DMS53 treated with DMSO at 0.1 percent for 48 hours (cell line): Measurements from ENCODE around the gene CREG2.
A peak's percentile ranks its signal among the peaks of the same experiment; 100 is the strongest.

Source experiments
- DNase-seq: peaks from one replicate; lab custom pipeline; 2025; ENCODE audit not compliant: unreplicated experiment; lab: John Stamatoyannopoulos, UW

Gene CREG2, protein sequence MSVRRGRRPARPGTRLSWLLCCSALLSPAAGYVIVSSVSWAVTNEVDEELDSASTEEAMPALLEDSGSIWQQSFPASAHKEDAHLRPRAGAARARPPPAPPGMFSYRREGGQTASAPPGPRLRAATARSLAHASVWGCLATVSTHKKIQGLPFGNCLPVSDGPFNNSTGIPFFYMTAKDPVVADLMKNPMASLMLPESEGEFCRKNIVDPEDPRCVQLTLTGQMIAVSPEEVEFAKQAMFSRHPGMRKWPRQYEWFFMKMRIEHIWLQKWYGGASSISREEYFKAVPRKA

GRCh38 chr2:101387151-101387834, at the start of gene CREG2:
Gene CREG2 (minus strand): TSS chr2:101387503. CDS start chr2:101387457, 46 bp downstream.
- DNase-seq, result peak; percentile 51

DNA sequence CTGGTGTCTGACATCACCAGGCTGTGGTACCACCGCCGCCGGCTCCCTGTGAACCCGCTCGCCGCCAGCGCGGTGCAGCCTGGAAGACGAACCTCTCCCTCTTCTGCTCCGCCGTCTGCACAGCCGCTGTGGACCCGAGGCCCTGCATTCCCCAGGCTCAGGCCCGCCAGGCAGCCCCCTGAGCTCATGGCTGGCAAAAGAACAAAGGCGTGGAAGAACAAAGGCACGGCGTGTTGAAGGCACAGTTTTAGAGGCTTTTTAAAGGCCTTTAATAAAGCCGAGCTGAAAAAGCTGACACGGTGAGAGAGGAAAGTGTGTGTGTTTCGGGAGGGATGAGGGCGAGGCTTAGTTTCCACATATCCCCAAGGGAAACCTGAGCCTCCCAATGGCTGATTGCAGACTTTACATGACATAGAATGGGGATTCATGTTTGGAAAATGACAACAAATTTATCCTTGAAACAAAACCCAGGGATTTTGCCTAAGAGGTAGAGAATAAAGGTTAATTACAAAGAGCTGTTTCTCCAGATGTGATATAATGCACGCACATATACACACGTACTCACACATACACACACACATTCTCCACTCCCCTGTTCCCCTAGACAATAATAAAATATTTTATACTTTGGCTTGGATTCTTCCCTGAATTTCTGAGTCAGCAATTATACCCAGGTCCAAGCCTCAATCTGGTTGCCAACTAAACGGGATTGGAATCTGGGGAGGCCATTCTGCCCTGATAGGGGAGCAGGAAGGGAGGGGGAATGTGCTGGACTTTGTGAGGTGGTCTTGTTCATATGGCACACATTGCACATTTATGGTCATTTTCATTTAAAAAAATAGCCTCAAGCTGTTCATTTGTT, 47.9 kb upstream of the CREG2 start:
- DNase-seq, result no peak

DNA sequence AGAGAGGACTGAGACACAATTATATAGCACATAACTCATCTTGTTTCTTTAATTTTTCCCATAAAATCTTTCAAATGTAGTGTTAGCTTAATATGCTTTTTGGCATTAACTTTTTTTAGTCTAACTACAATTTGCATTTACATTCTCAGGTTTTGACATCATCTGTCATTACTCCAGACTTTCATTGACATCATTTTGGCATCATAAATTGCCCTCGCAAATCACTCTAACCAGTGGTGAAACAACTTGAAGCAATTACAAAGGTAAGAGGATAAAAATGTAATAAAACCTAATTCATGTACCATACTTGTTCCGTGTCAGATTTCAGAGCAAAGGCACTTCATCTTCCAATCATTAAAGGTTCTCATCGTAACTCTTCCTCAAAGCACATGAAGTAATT, 46.2 kb upstream of the CREG2 start:
- DNase-seq, result no peak

DNA sequence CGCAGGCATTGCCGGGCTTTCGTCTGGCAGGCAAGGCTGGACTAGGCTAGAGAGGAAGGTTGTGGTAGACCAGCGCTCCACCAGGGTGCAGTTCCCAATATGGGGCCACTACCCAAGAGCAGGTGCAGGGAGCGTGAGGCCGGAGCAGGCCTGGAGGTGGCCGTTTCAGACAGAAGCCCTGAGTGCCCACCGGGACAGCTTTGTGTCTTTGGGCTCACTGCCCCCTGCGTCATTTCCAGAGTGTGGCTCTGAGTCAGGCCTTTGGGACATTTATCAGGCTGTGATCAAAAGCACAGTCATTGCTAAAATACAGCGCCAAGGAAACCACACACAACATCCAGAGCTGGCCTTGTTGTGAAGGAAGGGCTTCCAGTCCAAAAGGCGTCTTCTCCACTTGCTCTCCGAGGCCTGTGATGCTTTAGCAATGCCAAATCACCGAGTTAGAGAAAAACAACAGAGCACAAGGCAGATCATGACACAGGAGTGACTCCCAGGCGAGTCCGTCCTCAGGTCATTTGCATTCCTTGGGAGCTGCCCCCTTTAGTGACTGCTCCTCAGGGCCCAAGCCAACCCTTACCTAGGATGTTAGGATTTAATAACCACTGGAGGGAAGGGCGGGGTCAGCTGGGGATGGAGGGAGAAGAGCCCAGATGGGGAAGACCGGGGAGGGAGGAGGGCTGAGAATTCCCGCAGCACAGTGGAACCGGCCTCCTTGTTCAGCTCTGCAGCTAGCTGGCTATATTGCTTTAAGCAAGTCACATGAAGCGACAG, 45.3 kb upstream of the CREG2 start:
- DNase-seq, result no peak

GRCh38 chr2:101431486-101431885, 44.2 kb upstream of the CREG2 start:
- DNase-seq, result no peak

DNA sequence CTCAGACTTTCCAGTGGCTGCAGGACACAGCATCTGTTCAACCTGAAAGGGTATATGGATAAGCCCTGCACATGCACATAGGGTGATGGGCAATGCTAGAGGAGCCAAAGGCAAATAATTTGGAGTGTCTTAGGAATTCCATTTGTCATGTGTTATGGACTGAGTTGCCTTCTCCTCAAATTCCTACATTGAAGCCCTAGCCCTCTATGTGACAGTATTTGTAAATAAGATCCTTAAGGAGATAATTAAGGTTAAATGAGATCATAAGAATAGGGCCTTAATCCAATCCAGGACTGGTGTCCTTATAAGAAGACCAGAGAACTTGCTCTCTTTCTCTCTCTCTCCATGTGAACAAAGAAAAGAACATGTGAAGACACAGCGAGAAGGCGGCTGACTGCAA, 42.9 kb upstream of the CREG2 start:
- no peak for DNase-seq

GRCh38 chr2:101429453-101429852, 42.1 kb upstream of the CREG2 start:
- DNase-seq, result no peak

GRCh38 chr2:101428422-101429176, 41.3 kb upstream of the CREG2 start:
- no peak for DNase-seq

DNA sequence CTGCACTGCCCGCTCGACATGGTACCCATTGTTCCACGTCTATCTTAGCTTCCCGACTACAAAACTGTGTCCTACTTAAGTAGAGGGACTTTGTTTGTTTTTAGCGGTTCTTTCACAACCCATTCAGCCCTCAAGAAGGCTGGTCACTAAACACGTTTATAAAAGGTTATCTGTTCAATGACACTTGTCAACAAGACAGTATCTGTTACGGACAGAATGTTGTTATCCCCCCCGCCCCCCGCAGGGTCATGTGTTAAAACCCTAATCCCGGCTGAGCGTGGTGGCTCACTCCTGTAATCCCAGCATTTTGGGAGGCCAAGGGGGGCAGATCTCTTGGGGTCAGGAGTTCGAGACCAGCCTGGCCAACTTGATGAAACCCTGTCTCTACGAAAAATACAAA, 40.4 kb upstream of the CREG2 start:
- DNase-seq, result no peak

DNA sequence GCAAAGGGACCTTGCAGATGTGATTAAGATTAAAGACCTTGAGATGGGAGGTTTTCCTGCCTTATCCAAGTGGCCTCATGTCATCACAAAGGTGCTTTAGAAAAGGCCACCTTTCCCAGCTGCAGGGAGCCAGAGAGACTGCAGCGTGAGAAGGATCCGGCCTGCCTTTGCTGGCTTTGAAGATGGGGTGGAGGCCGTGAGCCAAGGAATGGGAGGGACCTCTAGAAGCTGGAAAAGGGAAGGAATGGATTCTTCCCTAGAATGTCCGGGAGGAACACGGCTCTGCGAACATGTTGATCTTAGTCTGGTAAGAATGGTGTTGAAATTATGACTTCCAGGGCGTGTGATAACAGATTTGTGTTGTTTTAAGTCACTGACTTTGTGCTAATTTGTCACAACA, 39.9 kb upstream of the CREG2 start:
- DNase-seq, result no peak

DNA sequence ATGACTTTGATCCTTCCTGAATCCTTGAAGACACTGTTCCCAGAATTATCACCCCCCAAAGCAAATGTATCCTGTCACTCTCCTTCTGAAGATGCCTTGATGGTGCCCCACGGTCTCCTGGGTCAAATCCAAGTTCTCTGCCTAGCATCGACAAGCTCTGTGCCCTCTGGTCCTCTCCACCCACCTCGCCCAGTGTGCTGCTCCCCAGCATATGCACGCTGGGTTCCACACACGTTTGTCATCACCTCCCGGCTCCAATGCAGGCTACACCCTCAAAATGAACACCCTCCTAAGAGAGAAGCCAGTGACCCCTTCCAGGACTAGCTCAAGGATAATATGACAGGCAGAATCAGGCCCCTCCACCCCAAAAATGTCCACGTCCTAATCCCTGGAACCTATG, 39.5 kb upstream of the CREG2 start:
- DNase-seq, result no peak

- DNase-seq, result no peak
These were observed 33.3 kb upstream of the CREG2 start for GRCh38 chr2:101420623-101421022.

GRCh38 chr2:101419096-101419663, 31.9 kb upstream of the CREG2 start:
- DNase-seq, result peak; percentile 74

DNA sequence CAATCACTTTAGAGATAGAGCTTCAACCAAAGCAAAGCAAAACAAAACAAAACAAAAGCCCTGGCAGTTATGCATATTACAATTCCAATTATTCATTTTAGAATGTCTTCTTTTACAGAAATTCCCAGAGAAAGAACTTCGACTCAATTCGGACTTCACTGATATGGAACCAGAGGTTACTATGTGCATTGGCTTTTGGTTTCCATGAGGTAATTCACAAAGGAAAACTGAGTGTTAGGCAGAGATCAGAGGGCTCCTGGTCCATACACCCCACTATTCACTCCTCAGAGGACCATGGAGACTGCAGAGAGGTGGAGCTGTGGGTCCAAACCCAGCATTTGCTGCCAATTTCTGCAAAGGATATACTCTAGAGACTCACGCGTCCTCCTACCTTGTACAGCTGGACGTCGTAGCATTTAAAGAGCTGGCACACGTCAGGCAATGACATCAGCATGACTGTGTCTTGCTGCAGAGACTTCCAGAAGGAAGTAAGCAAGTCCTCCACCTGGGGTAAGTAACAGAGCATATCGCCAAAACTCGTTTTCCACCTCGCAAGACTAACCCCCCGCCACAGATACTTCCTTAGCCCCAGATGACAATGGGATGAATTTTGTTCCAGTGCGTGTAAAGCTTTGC, 31.3 kb upstream of the CREG2 start:
- no peak for DNase-seq

GRCh38 chr2:101416609-101417008, 29.3 kb upstream of the CREG2 start:
- no peak for DNase-seq

DNA sequence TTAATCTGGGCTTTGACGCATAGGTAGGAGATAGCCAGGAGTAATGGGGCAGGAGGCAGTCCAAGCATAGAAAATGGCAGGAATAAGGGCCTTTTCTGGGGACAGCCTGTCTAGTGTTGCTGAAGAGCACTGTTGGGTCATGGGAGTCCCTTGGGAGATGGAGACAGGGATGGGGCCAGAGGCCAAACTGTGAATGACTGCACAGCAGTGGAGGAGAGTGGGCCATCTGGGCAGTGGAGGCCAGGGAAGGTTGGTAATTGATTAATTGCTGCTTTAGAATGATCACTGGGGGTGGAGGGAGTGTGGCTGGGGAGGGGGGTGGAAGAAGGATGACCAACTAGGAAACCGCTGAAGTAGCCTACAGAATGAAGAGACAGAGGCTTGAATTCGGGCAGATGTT, 28.6 kb upstream of the CREG2 start:
- DNase-seq, result no peak

GRCh38 chr2:101415220-101415619, 27.9 kb upstream of the CREG2 start:
- no peak for DNase-seq

- no peak for DNase-seq
These were observed 24.9 kb upstream of the CREG2 start for GRCh38 chr2:101412092-101412694.

DNA sequence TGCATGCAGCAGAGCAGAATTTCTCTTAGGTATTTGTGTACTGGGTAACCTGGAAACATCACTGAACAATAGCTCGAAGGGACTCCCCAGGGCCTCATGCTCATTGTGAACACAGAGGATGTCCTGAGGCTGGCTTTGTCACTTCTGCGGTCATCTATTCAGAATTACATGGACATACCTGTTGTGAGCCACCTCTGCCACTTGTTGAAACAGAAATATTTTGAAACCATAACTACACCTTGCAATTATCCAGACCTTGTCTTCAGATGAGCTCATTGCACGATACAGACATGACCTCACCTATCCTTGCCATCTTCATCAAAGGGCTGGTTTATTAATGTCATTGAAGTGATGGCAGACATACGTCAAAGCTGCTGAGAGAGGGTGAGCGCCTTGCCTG, 23.4 kb upstream of the CREG2 start:
- no peak for DNase-seq
